Measurements from ENCODE around the gene CATSPERD. TPM values are rescaled to one million over a fixed set of nuclear protein-coding genes. Genes with fewer than 3 reads are reported as not detected.
A peak's percentile ranks its signal among the peaks of the same experiment; 100 is the strongest.

CATSPERD gene
- polyA plus RNA-seq, 2 of the 4 experiments (the other 2 are of a cell fraction): 0.03 TPM; not detected in 1

DNA sequence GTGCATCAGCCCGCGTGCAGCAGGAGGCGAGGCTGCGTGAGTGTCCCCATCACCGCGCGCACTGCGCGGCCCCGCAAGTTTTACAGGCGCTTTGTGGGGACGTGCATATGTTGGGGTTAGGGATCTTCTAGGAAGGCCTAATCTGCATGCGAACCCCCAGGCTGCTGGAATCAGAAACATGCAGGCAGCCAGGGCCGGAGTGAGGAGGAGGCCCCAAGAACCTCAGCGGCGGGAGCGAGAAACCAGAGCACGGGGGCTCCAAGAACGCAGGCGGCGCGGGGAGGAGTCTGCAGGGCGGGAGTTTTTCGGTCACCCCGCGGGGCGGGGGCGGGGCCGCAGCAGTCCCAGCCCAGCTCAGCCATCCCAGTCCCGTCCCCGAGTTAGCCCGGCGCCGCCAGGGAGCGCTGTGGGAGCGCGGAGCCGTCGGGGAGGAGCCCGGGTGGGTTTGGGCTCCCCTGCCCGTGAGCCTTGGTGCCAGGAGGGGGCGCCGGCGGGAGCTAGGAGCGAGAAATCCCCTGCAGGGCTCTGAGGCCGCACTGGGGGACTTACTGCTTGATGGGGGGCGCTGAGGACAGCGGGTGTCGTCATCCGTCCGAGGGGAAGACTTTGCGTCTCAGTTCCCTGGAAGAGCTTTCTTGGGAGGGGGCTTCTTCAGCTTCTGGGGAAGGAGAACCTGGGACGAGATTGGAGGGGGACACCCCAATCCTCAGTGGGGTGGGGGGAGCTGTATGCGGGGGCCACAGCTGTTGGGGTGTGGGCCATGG lies 83.5 kb downstream of the CATSPERD start:
- FAIRE-seq (no peak), ATAC-seq (peak; percentile 85 to 96), DNase-seq (ENCODE audit: low read depth in 1 of 2, low spot score in 1 of 2) (peak; percentile 83 to 87)
- peak overlapping the region; percentile 43; the same call in 2 of the 3 replicates for H3K4me3 ChIP-seq
- POLR2A ChIA-PET: interaction anchor here (1.1 to 1.6 kb wide), 4 partner anchors 24 to 100 kb away, joined by 4 to 22 read pairs (median 6); partner anchors contain the start of genes CATSPERD, LONP1 and NDUFA11
- peaks cover 17% of the 10 kb centered on the region; the same call in 2 of the 3 replicates for H3K4me1 ChIP-seq
- CTCF ChIA-PET: interaction anchor here (0.6 to 3.0 kb wide), 60 partner anchors 9 to 754 kb away, joined by 3 to 74 read pairs (median 4); partner anchors contain the start of genes CAPS, DUS3L, NDUFA11 and PRR22
- H3K4me2 ChIP-seq: peak overlapping the region; percentile 87
- 6% methylated on average over 14 of the region's 54 CpGs for WGBS (ENCODE audit: missing lambda C conversion rate)
- no peaks in the 10 kb centered on the region for H3K9me3 ChIP-seq
- peak overlapping the region; percentile 51 to 84; a peak in 5 of 6 replicates for H3K27ac ChIP-seq
- TF ChIP-seq TP53 (CRISPR knock-in tag; IDR thresholded peaks at IDR 0.05): no peak
- TF ChIP-seq EHMT2 (IDR thresholded peaks at IDR 0.05; ENCODE audit: low read depth): no peak
- TF ChIP-seq, protein P1, sequence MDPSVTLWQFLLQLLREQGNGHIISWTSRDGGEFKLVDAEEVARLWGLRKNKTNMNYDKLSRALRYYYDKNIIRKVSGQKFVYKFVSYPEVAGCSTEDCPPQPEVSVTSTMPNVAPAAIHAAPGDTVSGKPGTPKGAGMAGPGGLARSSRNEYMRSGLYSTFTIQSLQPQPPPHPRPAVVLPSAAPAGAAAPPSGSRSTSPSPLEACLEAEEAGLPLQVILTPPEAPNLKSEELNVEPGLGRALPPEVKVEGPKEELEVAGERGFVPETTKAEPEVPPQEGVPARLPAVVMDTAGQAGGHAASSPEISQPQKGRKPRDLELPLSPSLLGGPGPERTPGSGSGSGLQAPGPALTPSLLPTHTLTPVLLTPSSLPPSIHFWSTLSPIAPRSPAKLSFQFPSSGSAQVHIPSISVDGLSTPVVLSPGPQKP (IDR thresholded peaks at IDR 0.05; ENCODE audit: low read depth, low read length): no peak
- TF ChIP-seq EP300 (IDR thresholded peaks at IDR 0.05): no peak
- TF ChIP-seq HDAC2 (IDR thresholded peaks at IDR 0.05): no peak
- no peak for TF ChIP-seq CBX2 (IDR thresholded peaks at IDR 0.05; ENCODE audit: borderline replicate concordance, low read depth)
- TF ChIP-seq, protein P2, sequence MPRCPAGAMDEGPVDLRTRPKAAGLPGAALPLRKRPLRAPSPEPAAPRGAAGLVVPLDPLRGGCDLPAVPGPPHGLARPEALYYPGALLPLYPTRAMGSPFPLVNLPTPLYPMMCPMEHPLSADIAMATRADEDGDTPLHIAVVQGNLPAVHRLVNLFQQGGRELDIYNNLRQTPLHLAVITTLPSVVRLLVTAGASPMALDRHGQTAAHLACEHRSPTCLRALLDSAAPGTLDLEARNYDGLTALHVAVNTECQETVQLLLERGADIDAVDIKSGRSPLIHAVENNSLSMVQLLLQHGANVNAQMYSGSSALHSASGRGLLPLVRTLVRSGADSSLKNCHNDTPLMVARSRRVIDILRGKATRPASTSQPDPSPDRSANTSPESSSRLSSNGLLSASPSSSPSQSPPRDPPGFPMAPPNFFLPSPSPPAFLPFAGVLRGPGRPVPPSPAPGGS (IDR thresholded peaks at IDR 0.05): no peak
- peak; percentile 78 to 92 for TF ChIP-seq RAD21 (conservative IDR thresholded peaks at IDR 0.05 in 1 of 2, IDR thresholded peaks at IDR 0.05 in 1 of 2)
- TF ChIP-seq, protein P3, sequence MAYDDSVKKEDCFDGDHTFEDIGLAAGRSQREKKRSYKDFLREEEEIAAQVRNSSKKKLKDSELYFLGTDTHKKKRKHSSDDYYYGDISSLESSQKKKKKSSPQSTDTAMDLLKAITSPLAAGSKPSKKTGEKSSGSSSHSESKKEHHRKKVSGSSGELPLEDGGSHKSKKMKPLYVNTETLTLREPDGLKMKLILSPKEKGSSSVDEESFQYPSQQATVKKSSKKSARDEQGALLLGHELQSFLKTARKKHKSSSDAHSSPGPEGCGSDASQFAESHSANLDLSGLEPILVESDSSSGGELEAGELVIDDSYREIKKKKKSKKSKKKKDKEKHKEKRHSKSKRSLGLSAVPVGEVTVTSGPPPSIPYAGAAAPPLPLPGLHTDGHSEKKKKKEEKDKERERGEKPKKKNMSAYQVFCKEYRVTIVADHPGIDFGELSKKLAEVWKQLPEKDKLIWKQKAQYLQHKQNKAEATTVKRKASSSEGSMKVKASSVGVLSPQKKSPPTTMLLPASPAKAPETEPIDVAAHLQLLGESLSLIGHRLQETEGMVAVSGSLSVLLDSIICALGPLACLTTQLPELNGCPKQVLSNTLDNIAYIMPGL (CRISPR knock-in tag; IDR thresholded peaks at IDR 0.05; ENCODE audit: borderline replicate concordance): no peak
- TF ChIP-seq FOSB (CRISPR knock-in tag; IDR thresholded peaks at IDR 0.05): no peak
- no peak for TF ChIP-seq MAFK (IDR thresholded peaks at IDR 0.05; ENCODE audit: partially characterized antibody)
- 0 out of 2 replicates have a peak, but pooled peaks have one; percentile 53 for TF ChIP-seq HOXB13 (CRISPR knock-in tag; IDR thresholded peaks at IDR 0.05; ENCODE audit: low read depth)
- no peak for TF ChIP-seq ZNF302 (CRISPR knock-in tag; IDR thresholded peaks at IDR 0.05)
- TF ChIP-seq CBX8 (IDR thresholded peaks at IDR 0.05): no peak
- no peak for TF ChIP-seq ZC3H11A (IDR thresholded peaks at IDR 0.05)
- no peak for TF ChIP-seq POLR2AphosphoS2 (conservative IDR thresholded peaks at IDR 0.05; ENCODE audit: low read length)
- TF ChIP-seq NFE2L2 (conservative IDR thresholded peaks at IDR 0.05; ENCODE audit: low read length): no peak
- no peak for TF ChIP-seq GATA3 (IDR thresholded peaks at IDR 0.05; ENCODE audit: borderline replicate concordance)
- TF ChIP-seq, protein P4, sequence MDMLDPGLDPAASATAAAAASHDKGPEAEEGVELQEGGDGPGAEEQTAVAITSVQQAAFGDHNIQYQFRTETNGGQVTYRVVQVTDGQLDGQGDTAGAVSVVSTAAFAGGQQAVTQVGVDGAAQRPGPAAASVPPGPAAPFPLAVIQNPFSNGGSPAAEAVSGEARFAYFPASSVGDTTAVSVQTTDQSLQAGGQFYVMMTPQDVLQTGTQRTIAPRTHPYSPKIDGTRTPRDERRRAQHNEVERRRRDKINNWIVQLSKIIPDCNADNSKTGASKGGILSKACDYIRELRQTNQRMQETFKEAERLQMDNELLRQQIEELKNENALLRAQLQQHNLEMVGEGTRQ (IDR thresholded peaks at IDR 0.05): no peak
- TF ChIP-seq, protein P5, sequence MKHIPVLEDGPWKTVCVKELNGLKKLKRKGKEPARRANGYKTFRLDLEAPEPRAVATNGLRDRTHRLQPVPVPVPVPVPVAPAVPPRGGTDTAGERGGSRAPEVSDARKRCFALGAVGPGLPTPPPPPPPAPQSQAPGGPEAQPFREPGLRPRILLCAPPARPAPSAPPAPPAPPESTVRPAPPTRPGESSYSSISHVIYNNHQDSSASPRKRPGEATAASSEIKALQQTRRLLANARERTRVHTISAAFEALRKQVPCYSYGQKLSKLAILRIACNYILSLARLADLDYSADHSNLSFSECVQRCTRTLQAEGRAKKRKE (CRISPR knock-in tag; IDR thresholded peaks at IDR 0.05; ENCODE audit: low read depth): no peak
- TF ChIP-seq KDM1A (IDR thresholded peaks at IDR 0.05; ENCODE audit: low read depth): no peak
- TF ChIP-seq, protein P6, sequence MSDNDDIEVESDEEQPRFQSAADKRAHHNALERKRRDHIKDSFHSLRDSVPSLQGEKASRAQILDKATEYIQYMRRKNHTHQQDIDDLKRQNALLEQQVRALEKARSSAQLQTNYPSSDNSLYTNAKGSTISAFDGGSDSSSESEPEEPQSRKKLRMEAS (IDR thresholded peaks at IDR 0.05): peak; percentile 87
- peak; percentile 89 for TF ChIP-seq SMC3 (IDR thresholded peaks at IDR 0.05)
- TF ChIP-seq ESRRA (IDR thresholded peaks at IDR 0.05; ENCODE audit: borderline replicate concordance, low read length): no peak
- TF ChIP-seq, protein P7, sequence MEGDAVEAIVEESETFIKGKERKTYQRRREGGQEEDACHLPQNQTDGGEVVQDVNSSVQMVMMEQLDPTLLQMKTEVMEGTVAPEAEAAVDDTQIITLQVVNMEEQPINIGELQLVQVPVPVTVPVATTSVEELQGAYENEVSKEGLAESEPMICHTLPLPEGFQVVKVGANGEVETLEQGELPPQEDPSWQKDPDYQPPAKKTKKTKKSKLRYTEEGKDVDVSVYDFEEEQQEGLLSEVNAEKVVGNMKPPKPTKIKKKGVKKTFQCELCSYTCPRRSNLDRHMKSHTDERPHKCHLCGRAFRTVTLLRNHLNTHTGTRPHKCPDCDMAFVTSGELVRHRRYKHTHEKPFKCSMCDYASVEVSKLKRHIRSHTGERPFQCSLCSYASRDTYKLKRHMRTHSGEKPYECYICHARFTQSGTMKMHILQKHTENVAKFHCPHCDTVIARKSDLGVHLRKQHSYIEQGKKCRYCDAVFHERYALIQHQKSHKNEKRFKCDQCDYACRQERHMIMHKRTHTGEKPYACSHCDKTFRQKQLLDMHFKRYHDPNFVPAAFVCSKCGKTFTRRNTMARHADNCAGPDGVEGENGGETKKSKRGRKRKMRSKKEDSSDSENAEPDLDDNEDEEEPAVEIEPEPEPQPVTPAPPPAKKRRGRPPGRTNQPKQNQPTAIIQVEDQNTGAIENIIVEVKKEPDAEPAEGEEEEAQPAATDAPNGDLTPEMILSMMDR (IDR thresholded peaks at IDR 0.05): peak; percentile 91
- TF ChIP-seq MAZ (IDR thresholded peaks at IDR 0.05; ENCODE audit: borderline replicate concordance, low read depth, low read length): no peak
- no peak for TF ChIP-seq HOXA7 (CRISPR knock-in tag; IDR thresholded peaks at IDR 0.05)
- TF ChIP-seq, protein P8, sequence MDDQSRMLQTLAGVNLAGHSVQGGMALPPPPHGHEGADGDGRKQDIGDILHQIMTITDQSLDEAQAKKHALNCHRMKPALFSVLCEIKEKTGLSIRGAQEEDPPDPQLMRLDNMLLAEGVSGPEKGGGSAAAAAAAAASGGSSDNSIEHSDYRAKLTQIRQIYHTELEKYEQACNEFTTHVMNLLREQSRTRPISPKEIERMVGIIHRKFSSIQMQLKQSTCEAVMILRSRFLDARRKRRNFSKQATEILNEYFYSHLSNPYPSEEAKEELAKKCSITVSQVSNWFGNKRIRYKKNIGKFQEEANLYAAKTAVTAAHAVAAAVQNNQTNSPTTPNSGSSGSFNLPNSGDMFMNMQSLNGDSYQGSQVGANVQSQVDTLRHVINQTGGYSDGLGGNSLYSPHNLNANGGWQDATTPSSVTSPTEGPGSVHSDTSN (IDR thresholded peaks at IDR 0.05): no peak
- TF ChIP-seq, protein P9, sequence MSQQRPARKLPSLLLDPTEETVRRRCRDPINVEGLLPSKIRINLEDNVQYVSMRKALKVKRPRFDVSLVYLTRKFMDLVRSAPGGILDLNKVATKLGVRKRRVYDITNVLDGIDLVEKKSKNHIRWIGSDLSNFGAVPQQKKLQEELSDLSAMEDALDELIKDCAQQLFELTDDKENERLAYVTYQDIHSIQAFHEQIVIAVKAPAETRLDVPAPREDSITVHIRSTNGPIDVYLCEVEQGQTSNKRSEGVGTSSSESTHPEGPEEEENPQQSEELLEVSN (IDR thresholded peaks at IDR 0.05; ENCODE audit: borderline replicate concordance, low read depth): peak; percentile 86

Measured in A549 (cell line).